Colonic mucosa (tissue), 4 donors: ENCODE data around the gene MLC1. TPM values are rescaled to one million over a fixed set of nuclear protein-coding genes. Genes with fewer than 3 reads are reported as not detected.

ENCODE experiments used
- DNase-seq: peaks from one replicate; pipeline ENCODE4 v3.0.0-alpha.2; 2020
- H3K27ac ChIP-seq: fragments of 200-600 bp; one replicate; pipeline ENCODE4 v1.8.0; 2021
- H3K27me3 ChIP-seq: fragments of 200-600 bp; one replicate; pipeline ENCODE4 v1.8.0; 2021
- H3K36me3 ChIP-seq: fragments of 200-600 bp; one replicate; pipeline ENCODE4 v1.8.0; 2021
- H3K4me1 ChIP-seq: fragments of 200-600 bp; one replicate; pipeline ENCODE4 v1.8.0; 2021; ENCODE audit warnings: mild to moderate bottlenecking
- H3K4me3 ChIP-seq: fragments of 200-600 bp; one replicate; pipeline ENCODE4 v1.8.0; 2021
- H3K9ac ChIP-seq, 2 donors: one replicate each; pipeline ENCODE4 v1.7.0; 2013; ENCODE audit warnings: control low read depth in 2 of 2, low read depth in 2 of 2, low read length in 2 of 2
- H3K9me3 ChIP-seq: fragments of 200-600 bp; one replicate; pipeline ENCODE4 v1.8.0; 2021
- intact Hi-C: fragments of 100-400 bp; cut with DNase I; formaldehyde crosslinking; loops from one replicate; pipeline ENCODE4 v1.14.1; 2022
- total RNA-seq, 2 donors: library from RNA; stranded (reverse); fragmentation: NEBNext Ultra II Directional in 1 of 2; extraction: Animal tissue kit (Norgen Biotek cat#: 25700) in 1 of 2; gene quantifications; one replicate each; pipeline ENCODE4 v1.2.1, GENCODE V29; 2021
- TF ChIP-seq, protein P1 (sequence below): fragments of 200-600 bp; IDR thresholded peaks from one replicate; pipeline ENCODE4 v1.8.0; 2022; ENCODE audit warnings: antibody characterized with exemption, mild to moderate bottlenecking
- donor health status: healthy.
- donor health status: DM: no; HTN: no; CAD: no.
- donor health status: DM: no; HTN: no; CAD: no.

MLC1 gene
- total RNA-seq, 2 donors from 2014 or later: not detected

DNA sequence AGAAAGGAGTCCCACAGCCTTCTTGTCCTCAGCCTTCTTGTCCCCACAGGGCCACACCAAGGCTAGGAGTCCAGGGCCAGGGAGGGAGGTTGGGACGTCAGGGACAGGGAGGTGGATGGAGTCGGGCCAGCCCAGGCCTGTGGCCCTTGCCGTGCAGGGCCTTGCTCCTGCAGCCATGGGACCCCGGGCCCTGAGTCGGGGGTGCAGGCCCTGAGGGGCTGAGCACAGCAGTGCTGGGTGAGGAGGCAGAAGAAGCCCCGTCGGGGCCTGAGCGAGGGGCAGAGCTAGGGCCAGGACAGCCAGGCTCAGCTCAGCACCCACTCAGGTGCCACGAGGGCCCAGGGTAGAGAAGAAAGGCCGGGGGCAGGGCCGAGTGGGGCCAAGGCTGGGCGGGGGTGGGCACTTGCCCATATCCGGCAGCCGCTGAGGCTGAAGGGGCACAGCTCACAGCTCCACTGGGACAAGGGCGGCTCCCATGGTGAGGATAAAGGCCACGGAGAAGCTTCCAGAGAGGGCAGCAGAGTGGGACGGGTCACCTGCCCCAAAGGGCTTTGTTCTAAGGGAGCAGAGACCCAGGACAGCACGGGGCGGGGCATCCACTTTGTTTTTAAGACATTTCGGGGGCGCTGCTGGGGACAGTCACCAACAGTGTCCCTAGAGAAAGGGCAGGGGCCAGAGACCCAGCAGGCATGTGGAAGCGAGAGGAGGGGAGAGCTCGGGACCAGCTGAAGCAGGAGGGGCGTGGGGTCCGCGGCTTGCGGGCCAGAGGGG is 3.6 kb downstream of the MLC1 start:
- no peak overlapping the region for H3K9ac ChIP-seq
- intact Hi-C loops: no loop called here
- H3K9me3 ChIP-seq: no peaks in the 10 kb centered on the region
- H3K4me3 ChIP-seq: no peak overlapping the region
- no peaks in the 10 kb centered on the region for H3K27me3 ChIP-seq
- H3K4me1 ChIP-seq: peaks cover 2% of the 10 kb centered on the region
- H3K36me3 ChIP-seq: no peaks in the 10 kb centered on the region
- no peak for DNase-seq
- TF ChIP-seq, protein P1, sequence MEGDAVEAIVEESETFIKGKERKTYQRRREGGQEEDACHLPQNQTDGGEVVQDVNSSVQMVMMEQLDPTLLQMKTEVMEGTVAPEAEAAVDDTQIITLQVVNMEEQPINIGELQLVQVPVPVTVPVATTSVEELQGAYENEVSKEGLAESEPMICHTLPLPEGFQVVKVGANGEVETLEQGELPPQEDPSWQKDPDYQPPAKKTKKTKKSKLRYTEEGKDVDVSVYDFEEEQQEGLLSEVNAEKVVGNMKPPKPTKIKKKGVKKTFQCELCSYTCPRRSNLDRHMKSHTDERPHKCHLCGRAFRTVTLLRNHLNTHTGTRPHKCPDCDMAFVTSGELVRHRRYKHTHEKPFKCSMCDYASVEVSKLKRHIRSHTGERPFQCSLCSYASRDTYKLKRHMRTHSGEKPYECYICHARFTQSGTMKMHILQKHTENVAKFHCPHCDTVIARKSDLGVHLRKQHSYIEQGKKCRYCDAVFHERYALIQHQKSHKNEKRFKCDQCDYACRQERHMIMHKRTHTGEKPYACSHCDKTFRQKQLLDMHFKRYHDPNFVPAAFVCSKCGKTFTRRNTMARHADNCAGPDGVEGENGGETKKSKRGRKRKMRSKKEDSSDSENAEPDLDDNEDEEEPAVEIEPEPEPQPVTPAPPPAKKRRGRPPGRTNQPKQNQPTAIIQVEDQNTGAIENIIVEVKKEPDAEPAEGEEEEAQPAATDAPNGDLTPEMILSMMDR: no peak
- H3K27ac ChIP-seq: no peak overlapping the region

DNA sequence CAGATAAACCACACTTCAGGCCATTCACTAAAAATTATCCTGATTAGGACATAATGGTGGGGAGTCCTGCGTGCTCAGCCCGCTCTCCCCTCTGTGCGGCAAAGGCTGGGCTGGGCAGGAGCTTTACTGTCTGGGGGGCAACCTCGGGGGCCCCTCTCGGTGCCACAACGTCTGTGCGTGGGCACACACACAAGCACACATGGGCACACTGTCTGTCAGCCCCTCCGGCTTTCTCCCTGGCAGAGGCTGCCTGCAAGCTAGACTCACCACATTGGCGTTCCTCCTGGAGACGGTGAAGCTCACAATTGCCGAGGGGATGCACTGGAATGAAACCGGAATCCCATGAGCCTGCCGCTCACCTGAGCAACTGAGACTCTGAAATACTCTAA is 5.2 kb downstream of the MLC1 start:
- H3K36me3 ChIP-seq: no peaks in the 10 kb centered on the region
- intact Hi-C loops: no loop called here

DNA sequence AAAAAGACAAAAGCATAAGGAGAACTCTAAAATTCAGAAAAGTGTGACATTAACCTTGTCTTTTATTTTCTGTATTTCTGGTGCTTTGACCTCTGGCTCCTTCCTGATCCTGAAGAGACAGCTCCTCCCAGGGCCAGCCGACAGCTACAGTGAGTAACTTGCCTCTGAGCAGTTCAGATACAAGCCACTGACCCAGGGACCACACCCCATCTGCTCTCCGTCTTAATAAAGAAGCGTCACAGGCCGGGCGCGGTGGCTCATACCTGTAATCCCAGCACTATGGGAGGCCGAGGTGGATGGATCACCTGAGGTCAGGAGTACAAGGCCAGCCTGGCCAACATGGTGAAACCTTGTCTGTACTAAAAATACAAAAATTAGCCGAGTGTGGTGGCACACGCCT is 6.5 kb downstream of the MLC1 start:
- no peak overlapping the region for H3K9ac ChIP-seq
- no peak overlapping the region for H3K4me3 ChIP-seq
- H3K36me3 ChIP-seq: no peaks in the 10 kb centered on the region
- H3K9me3 ChIP-seq: no peaks in the 10 kb centered on the region
- no peak for DNase-seq
- peaks cover 2% of the 10 kb centered on the region for H3K4me1 ChIP-seq
- TF ChIP-seq, protein P1: no peak
- H3K27me3 ChIP-seq: no peaks in the 10 kb centered on the region
- no peak overlapping the region for H3K27ac ChIP-seq
- intact Hi-C loops: no loop called here

More for the DNA sequence above, 5.2 kb downstream of the MLC1 start:
- Histone ChIP-seq H3K9ac (no peak overlapping the region), H3K9me3 (no peaks in the 10 kb centered on the region), H3K4me3 (no peak overlapping the region), H3K27ac (no peak overlapping the region), H3K27me3 (no peaks in the 10 kb centered on the region), H3K4me1 (peaks cover 2% of the 10 kb centered on the region)
- TF ChIP-seq, protein P1: no peak
- DNase-seq: no peak

DNA sequence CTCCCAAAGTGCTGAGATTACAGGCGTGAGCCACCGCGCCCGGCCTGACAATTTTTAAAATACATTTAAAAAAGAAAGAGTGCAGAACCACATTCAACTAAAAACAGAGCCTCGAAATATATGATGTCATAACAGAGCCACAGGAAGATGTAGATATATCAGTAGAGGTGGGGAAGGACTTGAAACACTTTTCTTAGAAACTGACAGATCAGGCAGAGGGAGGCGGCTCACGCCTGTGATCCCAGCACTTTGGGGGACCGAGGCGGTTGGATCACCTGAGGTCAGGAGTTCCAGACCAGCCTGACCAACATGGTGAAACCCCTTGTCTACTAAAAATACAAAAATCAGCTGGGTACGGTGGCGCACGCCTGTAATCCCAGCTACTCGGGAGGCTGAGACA is 7.0 kb downstream of the MLC1 start:
- no peak for DNase-seq
- Histone ChIP-seq H3K4me1 (no peaks in the 10 kb centered on the region), H3K9ac (no peak overlapping the region), H3K27me3 (no peaks in the 10 kb centered on the region), H3K36me3 (no peaks in the 10 kb centered on the region), H3K9me3 (no peaks in the 10 kb centered on the region), H3K27ac (no peak overlapping the region), H3K4me3 (no peak overlapping the region)
- TF ChIP-seq, protein P1: no peak
- intact Hi-C loops: no loop called here

DNA sequence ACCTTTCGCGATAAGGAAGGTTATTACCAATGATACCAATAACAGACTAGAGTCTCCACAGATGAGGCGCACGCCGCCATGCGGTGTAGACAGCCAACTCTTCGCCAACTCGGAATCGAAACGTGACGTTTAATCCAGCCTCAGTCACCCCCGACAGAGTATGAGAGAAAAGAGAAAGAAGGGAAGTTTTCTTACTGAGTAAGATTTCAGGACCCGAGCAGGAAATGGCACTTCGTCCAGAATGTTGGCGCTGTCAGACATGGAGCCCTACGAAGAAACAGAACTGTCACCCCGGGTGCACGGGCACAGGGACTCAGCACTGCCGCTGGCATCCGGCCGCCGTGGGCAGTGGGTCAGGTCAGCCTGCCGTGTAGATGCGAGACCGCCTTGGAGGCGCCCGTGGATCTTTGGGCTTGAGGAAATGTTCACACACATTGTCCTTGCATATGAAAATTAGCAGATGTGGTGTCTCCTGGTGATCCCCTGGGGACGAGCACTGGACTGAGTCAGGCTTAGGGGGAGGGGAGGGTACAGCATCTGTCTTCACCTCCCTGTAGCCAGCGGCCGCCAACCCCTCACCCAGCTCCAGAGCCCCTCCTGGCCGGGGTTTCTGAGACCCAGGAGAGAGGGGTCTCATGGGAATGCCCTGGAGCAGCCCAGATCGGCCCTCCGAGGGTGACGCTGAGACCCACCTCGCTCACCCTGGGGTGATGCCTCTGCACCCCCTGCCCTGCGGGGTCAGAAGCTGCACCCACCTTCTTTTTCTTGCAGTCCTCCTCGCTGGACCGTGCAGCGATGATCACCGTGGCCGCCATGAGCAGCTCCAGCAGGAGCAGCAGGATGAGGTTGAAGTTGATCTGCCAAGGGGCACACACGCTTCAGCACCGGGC is 8.3 kb downstream of the MLC1 start:
- TF ChIP-seq, protein P1: no peak
- no peak for DNase-seq
- intact Hi-C loops: no loop called here

More for the DNA sequence above, 8.3 kb downstream of the MLC1 start:
- Histone ChIP-seq H3K27ac (no peak overlapping the region), H3K27me3 (no peaks in the 10 kb centered on the region), H3K4me1 (no peaks in the 10 kb centered on the region), H3K36me3 (no peaks in the 10 kb centered on the region), H3K9me3 (no peaks in the 10 kb centered on the region), H3K4me3 (no peak overlapping the region), H3K9ac (no peak overlapping the region)
